ENCODE results near the gene TNRC6B.
"Not testable (repeated sequence)": the region's sequence is repeated elsewhere in the genome, so short reads cannot be mapped to it uniquely, and the experiment has no call there.

DNA sequence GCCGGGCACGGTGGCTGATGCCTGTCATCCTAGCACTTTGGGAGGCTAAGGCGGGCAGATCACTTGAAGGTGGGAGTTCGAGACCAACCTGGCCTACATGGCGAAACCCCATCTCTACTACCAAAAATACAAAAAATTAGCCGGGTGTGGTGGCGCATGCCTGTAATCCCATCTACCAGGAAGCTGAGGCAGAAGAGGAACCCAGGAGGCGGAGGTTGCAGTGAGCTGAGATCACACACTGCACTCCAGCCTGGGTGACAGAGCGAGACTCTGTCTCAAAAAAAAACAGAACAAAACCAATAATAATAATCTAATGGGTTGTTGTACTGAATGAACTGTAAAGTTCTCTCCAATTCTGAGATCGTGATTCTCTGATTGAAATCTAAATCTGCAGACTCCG is 200.7 kb downstream of the TNRC6B start:
- TF ChIP-seq CTCF (IDR thresholded peaks at IDR 0.05; ENCODE audit: low read depth, low read length): not testable (repeated sequence)
- TF ChIP-seq, protein P1, sequence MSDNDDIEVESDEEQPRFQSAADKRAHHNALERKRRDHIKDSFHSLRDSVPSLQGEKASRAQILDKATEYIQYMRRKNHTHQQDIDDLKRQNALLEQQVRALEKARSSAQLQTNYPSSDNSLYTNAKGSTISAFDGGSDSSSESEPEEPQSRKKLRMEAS (IDR thresholded peaks at IDR 0.05; ENCODE audit: low read depth, low read length): not testable (repeated sequence)
